Esophagus squamous epithelium (tissue), 4 donors: ENCODE results near the gene DLGAP1.

ENCODE experiments used
- POLR2A ChIP-seq, 4 donors: fragments of 450-650 bp; IDR thresholded peaks; one replicate each; pipeline ENCODE4 v1.6.1; 2017; ENCODE audit warnings: antibody characterized with exemption in 4 of 4, mild to moderate bottlenecking in 4 of 4, moderate library complexity in 3 of 4
- TF ChIP-seq, protein P1 (sequence below), 6 experiments: fragments of 450-650 bp in 4 of 6; fragments of 200-600 bp in 2 of 6; sonication (generic) in 2 of 6; IDR thresholded peaks; one replicate each; pipeline ENCODE4 v1.5.1; 2016 to 2019; ENCODE audit warnings: antibody characterized with exemption in 6 of 6, mild to moderate bottlenecking in 4 of 6, moderate library complexity in 4 of 6

- TF ChIP-seq, protein P1, sequence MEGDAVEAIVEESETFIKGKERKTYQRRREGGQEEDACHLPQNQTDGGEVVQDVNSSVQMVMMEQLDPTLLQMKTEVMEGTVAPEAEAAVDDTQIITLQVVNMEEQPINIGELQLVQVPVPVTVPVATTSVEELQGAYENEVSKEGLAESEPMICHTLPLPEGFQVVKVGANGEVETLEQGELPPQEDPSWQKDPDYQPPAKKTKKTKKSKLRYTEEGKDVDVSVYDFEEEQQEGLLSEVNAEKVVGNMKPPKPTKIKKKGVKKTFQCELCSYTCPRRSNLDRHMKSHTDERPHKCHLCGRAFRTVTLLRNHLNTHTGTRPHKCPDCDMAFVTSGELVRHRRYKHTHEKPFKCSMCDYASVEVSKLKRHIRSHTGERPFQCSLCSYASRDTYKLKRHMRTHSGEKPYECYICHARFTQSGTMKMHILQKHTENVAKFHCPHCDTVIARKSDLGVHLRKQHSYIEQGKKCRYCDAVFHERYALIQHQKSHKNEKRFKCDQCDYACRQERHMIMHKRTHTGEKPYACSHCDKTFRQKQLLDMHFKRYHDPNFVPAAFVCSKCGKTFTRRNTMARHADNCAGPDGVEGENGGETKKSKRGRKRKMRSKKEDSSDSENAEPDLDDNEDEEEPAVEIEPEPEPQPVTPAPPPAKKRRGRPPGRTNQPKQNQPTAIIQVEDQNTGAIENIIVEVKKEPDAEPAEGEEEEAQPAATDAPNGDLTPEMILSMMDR (IDR thresholded peaks at IDR 0.05): no peak
- TF ChIP-seq POLR2A (IDR thresholded peaks at IDR 0.05): no peak
These were observed 98.2 kb downstream of the DLGAP1 start for GRCh38 chr18:4356929-4357328.
